GM18517 (cell line): ENCODE measurements around the gene ACTN2.
A peak's percentile ranks its signal among the peaks of the same experiment; 100 is the strongest.

ENCODE experiments used
- ATAC-seq: cut with Tn5 transposase; IDR thresholded peaks from one replicate; pipeline ENCODE4 v1.9.1; 2021; ENCODE audit warnings: mild to moderate bottlenecking, moderate library complexity; ENCODE audit not compliant: unreplicated experiment

Gene ACTN2

GRCh38 chr1:236765831-236766230 lies 79.5 kb downstream of the ACTN2 start:
- ATAC-seq, result no peak

- no peak for ATAC-seq
These were observed 80.2 kb downstream of the ACTN2 start for GRCh38 chr1:236766506-236766905.

- no peak for ATAC-seq
These were observed 81.0 kb downstream of the ACTN2 start for GRCh38 chr1:236767276-236767675.

GRCh38 chr1:236768601-236769000 lies 82.3 kb downstream of the ACTN2 start:
- no peak for ATAC-seq

GRCh38 chr1:236773919-236774318 lies 87.6 kb downstream of the ACTN2 start:
- ATAC-seq, result no peak

- no peak for ATAC-seq
These were observed 88.6 kb downstream of the ACTN2 start for GRCh38 chr1:236774926-236775325.

- no peak for ATAC-seq
These were observed 93.0 kb downstream of the ACTN2 start for GRCh38 chr1:236779312-236779711.

GRCh38 chr1:236785477-236785876 lies 99.2 kb downstream of the ACTN2 start:
- no peak for ATAC-seq

- no peak for ATAC-seq
These were observed 100.2 kb downstream of the ACTN2 start for GRCh38 chr1:236786453-236786852.

- no peak for ATAC-seq
These were observed 108.3 kb downstream of the ACTN2 start for GRCh38 chr1:236794585-236795034.

- ATAC-seq, result peak; percentile 98
These were observed 108.9 kb downstream of the ACTN2 start, which contains the start of gene MTR for GRCh38 chr1:236795035-236795756. MTR (plus strand) TSS chr1:236795292; CDS start chr1:236795704, 412 bp downstream.

- ATAC-seq, result peak; percentile 30
These were observed 109.7 kb downstream of the ACTN2 start for GRCh38 chr1:236795757-236796667.

GRCh38 chr1:236799001-236799400 lies 112.7 kb downstream of the ACTN2 start:
- no peak for ATAC-seq

- ATAC-seq, result no peak
These were observed 113.8 kb downstream of the ACTN2 start for GRCh38 chr1:236800002-236800620.

GRCh38 chr1:236800623-236801022 lies 114.3 kb downstream of the ACTN2 start:
- ATAC-seq, result no peak

- ATAC-seq, result no peak
These were observed 116.0 kb downstream of the ACTN2 start for GRCh38 chr1:236802264-236802663.

GRCh38 chr1:236806634-236807033 lies 120.3 kb downstream of the ACTN2 start:
- no peak for ATAC-seq

- ATAC-seq, result no peak
These were observed 121.7 kb downstream of the ACTN2 start for GRCh38 chr1:236808005-236808404.

GRCh38 chr1:236808564-236809130 lies 122.3 kb downstream of the ACTN2 start:
- ATAC-seq, result no peak

GRCh38 chr1:236809148-236809547 lies 122.8 kb downstream of the ACTN2 start:
- no peak for ATAC-seq

GRCh38 chr1:236810018-236810417 lies 123.7 kb downstream of the ACTN2 start:
- no peak for ATAC-seq
